ENCODE measurements around the gene OR2L2.

DNA sequence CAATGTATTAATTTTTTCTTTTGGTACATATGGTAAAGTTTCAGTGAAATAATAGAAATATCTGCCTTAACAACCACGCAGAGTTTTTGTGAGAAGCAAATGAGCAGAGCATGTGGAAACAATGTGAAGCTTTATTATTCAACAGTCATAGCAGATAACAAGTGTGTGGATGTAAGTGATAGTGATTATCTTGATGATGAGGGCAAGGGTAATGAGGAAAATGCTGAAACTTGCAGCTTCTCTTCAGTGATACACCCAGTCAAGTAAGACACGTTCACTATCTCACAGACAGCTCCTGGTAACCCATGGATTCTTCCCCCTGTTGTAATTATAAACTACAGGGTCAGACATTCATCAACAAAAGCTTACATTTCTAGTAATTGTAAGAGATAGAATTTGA is 31.1 kb upstream of the OR2L2 start:
- TF ChIP-seq REST (IDR thresholded peaks at IDR 0.05; ENCODE audit: insufficient read depth in 1 of 2, low read depth in 2 of 2, low read length in 2 of 2) (no peak), POLR2AphosphoS5 (IDR thresholded peaks at IDR 0.05; ENCODE audit: low read depth, low read length) (no peak), TAF1 (IDR thresholded peaks at IDR 0.05; ENCODE audit: borderline replicate concordance, insufficient read depth, low read length) (no peak), SIN3A (IDR thresholded peaks at IDR 0.05; ENCODE audit: borderline replicate concordance, insufficient read depth, low read length) (no peak), FOXP2 (optimal IDR thresholded peaks at IDR 0.05; ENCODE audit: borderline replicate concordance, extremely low read depth, extremely low read length, insufficient read depth) (no peak)

Data from PFSK-1 (cell line).